ENCODE measurements around the gene NFATC1.
A peak's percentile ranks its signal among the peaks of the same experiment; 100 is the strongest.
"Not testable (repeated sequence)": the region's sequence is repeated elsewhere in the genome, so short reads cannot be mapped to it uniquely, and the experiment has no call there.

Gene NFATC1

GRCh38 chr18:79372461-79372860 lies 23.3 kb upstream of the NFATC1 start:
- no peak overlapping the region for H3K4me2 ChIP-seq
- H3K9me3 ChIP-seq (replicated peaks in 1 of 11) = no peaks in the 10 kb centered on the region
- no peak overlapping the region for H3K9ac ChIP-seq
- H3K27me3 ChIP-seq = no peaks in the 10 kb centered on the region
- peaks cover 26 to 42% (median 34%) of the 10 kb centered on the region in 10 experiments for H3K4me1 ChIP-seq
- peaks cover 0 to 24% (median 6%) of the 10 kb centered on the region in 11 experiments; a peak in 14 of 22 replicates for H3K36me3 ChIP-seq
- H3K27ac ChIP-seq = no peak overlapping the region
- no peak overlapping the region for H3K4me3 ChIP-seq
- no peak for TF ChIP-seq Cebpa-rat (IDR thresholded peaks at IDR 0.05)
- H4K20me1 ChIP-seq = peaks cover 0 to 8% (median 0%) of the 10 kb centered on the region in 11 experiments; a peak in 4 of 22 replicates

GRCh38 chr18:79372991-79373390 lies 22.7 kb upstream of the NFATC1 start:
- H3K27ac ChIP-seq = no peak overlapping the region
- TF ChIP-seq Cebpa-rat (IDR thresholded peaks at IDR 0.05) = no peak

GRCh38 chr18:79373736-79374135 lies 22.0 kb upstream of the NFATC1 start:
- no peaks in the 10 kb centered on the region for H3K27me3 ChIP-seq
- H3K36me3 ChIP-seq = peaks cover 0 to 36% (median 10%) of the 10 kb centered on the region in 11 experiments; a peak in 14 of 22 replicates
- H3K9ac ChIP-seq = no peak overlapping the region
- no peak for TF ChIP-seq Cebpa-rat (IDR thresholded peaks at IDR 0.05)
- H4K20me1 ChIP-seq = peaks cover 0 to 15% (median 0%) of the 10 kb centered on the region in 11 experiments; a peak in 3 of 22 replicates
- H3K4me2 ChIP-seq = no peak overlapping the region
- peaks cover 15 to 29% (median 22%) of the 10 kb centered on the region in 10 experiments for H3K4me1 ChIP-seq
- no peak overlapping the region for H3K27ac ChIP-seq
- no peaks in the 10 kb centered on the region for H3K9me3 ChIP-seq (replicated peaks in 1 of 11)
- H3K4me3 ChIP-seq = no peak overlapping the region

More at GRCh38 chr18:79372991-79373390, 22.7 kb upstream of the NFATC1 start:
- Histone ChIP-seq H3K36me3 (peaks cover 0 to 29% (median 9%) of the 10 kb centered on the region in 11 experiments; a peak in 14 of 22 replicates), H3K27me3 (no peaks in the 10 kb centered on the region), H3K4me1 (peaks cover 22 to 36% (median 30%) of the 10 kb centered on the region in 10 experiments), H3K9me3 (replicated peaks in 1 of 11) (no peaks in the 10 kb centered on the region), H3K9ac (no peak overlapping the region), H4K20me1 (peaks cover 0 to 11% (median 0%) of the 10 kb centered on the region in 11 experiments; a peak in 4 of 22 replicates), H3K4me3 (no peak overlapping the region), H3K4me2 (no peak overlapping the region)

DNA sequence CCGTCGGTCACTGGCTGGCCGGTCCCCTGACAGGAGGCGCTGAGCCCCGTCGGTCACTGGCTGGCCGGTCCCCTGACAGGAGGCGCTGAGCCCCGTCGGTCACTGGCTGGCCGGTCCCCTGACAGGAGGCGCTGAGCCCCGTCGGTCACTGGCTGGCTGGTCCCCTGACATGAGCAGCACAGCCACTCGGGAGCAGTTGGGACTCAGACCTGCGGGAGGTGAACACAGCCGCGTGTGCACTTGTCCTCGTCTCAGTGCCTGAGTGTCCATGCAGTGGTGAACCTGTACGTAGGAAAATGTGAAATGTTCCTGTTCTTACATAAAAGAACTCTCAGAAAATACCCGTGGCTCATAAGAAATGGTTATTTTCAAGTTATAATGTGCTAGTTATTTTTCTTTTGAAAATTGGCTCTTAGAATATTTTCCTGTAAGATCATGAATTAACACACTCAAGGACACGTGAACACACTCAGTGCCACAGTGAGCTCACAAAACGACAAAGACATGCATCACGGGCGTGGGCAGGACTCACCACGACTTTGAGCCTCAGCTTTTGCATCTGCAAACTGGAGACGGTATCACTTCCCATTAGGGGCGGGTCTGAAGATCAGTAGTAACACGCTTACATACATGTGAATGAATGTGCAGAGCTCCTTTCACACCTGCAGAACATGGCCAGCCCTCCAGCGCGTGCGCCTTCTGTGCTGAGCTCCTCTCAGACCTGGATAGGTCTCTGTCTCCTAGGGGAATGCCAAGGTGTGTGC lies 21.1 kb upstream of the NFATC1 start:
- Histone ChIP-seq H3K9me3 (replicated peaks in 1 of 11) (no peaks in the 10 kb centered on the region), H3K9ac (no peak overlapping the region), H3K36me3 (peaks cover 0 to 36% (median 10%) of the 10 kb centered on the region in 11 experiments; a peak in 14 of 22 replicates), H4K20me1 (peaks cover 0 to 21% (median 3%) of the 10 kb centered on the region in 11 experiments; a peak in 7 of 22 replicates), H3K4me3 (no peak overlapping the region), H3K27me3 (no peaks in the 10 kb centered on the region), H3K4me1 (peaks cover 16 to 24% (median 19%) of the 10 kb centered on the region in 10 experiments), H3K4me2 (no peak overlapping the region), H3K27ac (no peak overlapping the region)
- TF ChIP-seq Cebpa-rat (IDR thresholded peaks at IDR 0.05) = no peak

DNA sequence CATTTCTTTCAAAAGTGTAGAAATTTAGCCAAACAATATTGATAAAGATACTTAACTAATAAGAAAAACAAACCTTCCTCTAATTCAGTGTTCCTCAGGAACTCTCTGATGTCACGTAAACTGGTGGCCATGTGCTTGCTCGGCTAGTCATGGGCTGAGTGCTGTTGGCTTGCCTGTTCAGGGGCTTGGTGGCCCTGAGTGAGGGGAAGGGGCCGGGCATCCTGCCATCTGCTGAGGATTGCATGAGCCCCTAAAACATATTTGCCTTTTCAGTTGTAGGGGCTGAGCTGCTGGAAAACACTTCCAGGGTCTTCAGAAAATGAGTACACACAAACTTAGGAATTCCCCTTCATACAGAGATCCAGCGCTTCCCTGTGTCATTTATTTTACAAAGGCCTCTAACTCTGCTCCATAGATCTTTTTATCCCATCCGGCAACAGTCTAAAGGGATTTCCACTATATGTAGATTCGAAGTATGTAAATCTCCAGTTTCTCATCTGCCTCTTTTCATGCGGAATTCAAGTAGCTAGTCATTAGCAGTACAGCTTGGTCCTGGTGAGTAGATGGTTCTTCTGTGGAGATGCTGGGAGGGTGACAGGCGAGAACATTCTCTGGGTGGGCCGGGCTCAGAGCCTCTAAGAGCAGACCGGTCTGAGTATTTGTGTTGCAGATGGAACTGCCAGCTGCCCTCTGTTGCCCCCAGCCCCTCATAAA lies 20.1 kb upstream of the NFATC1 start:
- Histone ChIP-seq H3K27me3 (no peaks in the 10 kb centered on the region), H3K36me3 (peaks cover 0 to 36% (median 10%) of the 10 kb centered on the region in 11 experiments; a peak in 14 of 22 replicates), H3K4me2 (no peak overlapping the region), H3K4me3 (no peak overlapping the region), H4K20me1 (peaks cover 0 to 31% (median 11%) of the 10 kb centered on the region in 11 experiments; a peak in 15 of 22 replicates), H3K9me3 (replicated peaks in 1 of 11) (no peaks in the 10 kb centered on the region), H3K27ac (no peak overlapping the region), H3K4me1 (peaks cover 13 to 19% (median 17%) of the 10 kb centered on the region in 10 experiments), H3K9ac (no peak overlapping the region)
- TF ChIP-seq Cebpa-rat (IDR thresholded peaks at IDR 0.05) = no peak

- not testable (repeated sequence) for H3K9me3 ChIP-seq (replicated peaks in 1 of 11); H3K27ac ChIP-seq; H3K27me3 ChIP-seq; H3K4me2 ChIP-seq; H3K9ac ChIP-seq; H3K4me3 ChIP-seq
- Histone ChIP-seq H4K20me1 (peaks cover 0 to 41% (median 13%) of the 10 kb centered on the region in 11 experiments; a peak in 15 of 22 replicates), H3K4me1 (peaks cover 3 to 10% (median 8%) of the 10 kb centered on the region in 10 experiments), H3K36me3 (peaks cover 0 to 36% (median 10%) of the 10 kb centered on the region in 11 experiments; a peak in 14 of 22 replicates)
Observed at GRCh38 chr18:79376661-79377060, 19.1 kb upstream of the NFATC1 start.

DNA sequence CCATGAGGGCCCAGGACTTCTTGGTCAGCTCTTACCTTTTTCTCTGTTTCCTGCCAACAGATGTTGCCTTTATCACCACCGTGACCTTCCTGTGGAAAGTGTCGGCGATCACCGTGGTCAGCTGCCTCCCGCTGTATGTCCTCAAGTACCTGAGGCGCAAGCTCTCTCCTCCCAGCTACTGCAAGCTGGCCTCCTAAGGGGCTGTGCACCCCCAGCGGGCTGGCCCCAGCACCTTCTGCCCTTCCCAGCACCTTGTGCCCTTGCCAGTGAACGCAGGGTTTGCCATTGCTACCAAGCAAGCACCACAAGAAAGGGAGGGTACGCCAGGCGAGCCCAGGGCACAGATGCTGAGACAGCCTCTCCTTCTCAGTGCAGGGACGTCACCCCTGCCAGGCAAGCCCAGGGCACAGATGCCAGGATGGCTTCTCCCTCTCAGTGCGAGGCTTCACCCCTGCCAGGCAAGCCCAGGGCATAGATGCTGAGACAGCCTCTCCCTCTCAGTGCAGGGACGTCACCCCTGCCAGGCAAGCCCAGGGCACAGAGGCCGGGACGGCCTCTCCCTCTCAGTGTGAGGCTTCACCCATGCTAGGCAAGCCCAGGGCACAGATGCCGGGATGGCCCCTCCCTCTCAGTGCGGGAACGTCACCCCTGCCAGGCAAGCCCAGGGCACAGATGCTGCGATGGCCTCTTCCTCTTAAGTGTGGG lies 18.4 kb upstream of the NFATC1 start:
- H3K27me3 ChIP-seq = no peaks in the 10 kb centered on the region
- TF ChIP-seq Cebpa-rat (IDR thresholded peaks at IDR 0.05) = no peak
- H3K9ac ChIP-seq = no peak overlapping the region
- H3K27ac ChIP-seq = no peak overlapping the region
- no peak overlapping the region for H3K4me3 ChIP-seq
- no peak overlapping the region for H3K4me2 ChIP-seq
- H4K20me1 ChIP-seq = peaks cover 0 to 48% (median 13%) of the 10 kb centered on the region in 11 experiments; a peak in 15 of 22 replicates
- H3K9me3 ChIP-seq (replicated peaks in 1 of 11) = no peaks in the 10 kb centered on the region
- peaks cover 0 to 36% (median 10%) of the 10 kb centered on the region in 11 experiments; a peak in 14 of 22 replicates for H3K36me3 ChIP-seq
- peaks cover 0 to 7% (median 4%) of the 10 kb centered on the region in 10 experiments; a peak in 9 of 20 replicates for H3K4me1 ChIP-seq

DNA sequence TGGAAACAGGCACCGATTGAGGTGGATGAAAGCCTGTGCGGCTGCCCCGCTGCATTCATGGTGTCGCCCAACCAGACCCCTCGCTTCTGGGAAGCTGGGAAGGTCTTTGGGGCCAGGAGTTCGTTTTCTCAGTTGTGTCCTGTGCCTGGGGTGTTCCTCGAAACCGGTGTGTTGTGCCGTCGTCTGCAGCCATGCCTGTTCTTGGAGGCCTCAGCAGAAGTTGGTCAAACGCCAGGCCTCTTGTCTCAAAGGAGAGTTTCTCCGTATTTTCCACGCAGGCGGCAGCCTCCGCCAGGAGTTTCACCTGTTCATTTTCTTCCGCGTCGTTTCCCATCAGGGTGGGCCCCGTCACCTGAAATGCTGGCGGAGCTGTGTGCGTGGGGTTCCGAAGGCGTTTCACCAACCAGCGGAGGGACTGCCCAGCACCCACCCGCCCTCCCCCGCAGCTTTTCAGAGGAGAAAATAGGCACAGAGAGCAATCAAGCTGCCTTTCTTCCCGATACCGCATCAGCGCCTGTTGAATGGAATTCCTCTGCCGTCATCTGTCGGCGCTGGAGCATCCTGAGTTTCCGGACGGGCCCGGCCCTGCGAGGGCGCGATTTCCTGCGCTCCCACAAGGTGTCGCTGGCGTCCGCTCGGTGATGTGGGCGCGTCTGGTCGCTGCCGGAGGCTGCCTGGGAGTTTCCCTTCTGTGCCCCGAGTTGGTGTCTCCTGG lies 17.0 kb upstream of the NFATC1 start:
- Histone ChIP-seq H3K4me2 (peak overlapping the region in 8 of 11 experiments; percentile 21 to 85 (median 45); a peak in 12 of 22 replicates), H3K9me3 (replicated peaks in 1 of 11) (no peaks in the 10 kb centered on the region), H3K4me1 (peaks cover 0 to 7% (median 4%) of the 10 kb centered on the region in 10 experiments; a peak in 9 of 20 replicates), H3K27me3 (no peaks in the 10 kb centered on the region), H3K27ac (no peak overlapping the region), H3K36me3 (peaks cover 0 to 35% (median 10%) of the 10 kb centered on the region in 11 experiments; a peak in 14 of 22 replicates), H3K4me3 (no peak overlapping the region), H3K9ac (no peak overlapping the region), H4K20me1 (peaks cover 0 to 61% (median 13%) of the 10 kb centered on the region in 11 experiments; a peak in 15 of 22 replicates)
- no peak for TF ChIP-seq Cebpa-rat (IDR thresholded peaks at IDR 0.05)

Measured in BLaER1 treated with 17β-estradiol and CSF1 and Interleukin-3, amounts not matched to agents 10 nM and 100 nM (cell line).